Endothelial cell (in vitro differentiated cells): ENCODE data around the gene MOV10L1. TPM values are rescaled to one million over a fixed set of nuclear protein-coding genes. Genes with fewer than 3 reads are reported as not detected.

Experiments used
- DNase-seq: peaks from one replicate; pipeline ENCODE4 v3.0.0; 2021; ENCODE audit warnings: low spot score
- H3K27ac Mint-ChIP-seq: one replicate; pipeline ENCODE4 v1.8.0; 2021; ENCODE audit warnings: mixed read lengths, inconsistent platforms; ENCODE audit not compliant: unreplicated experiment
- H3K27me3 Mint-ChIP-seq: one replicate; pipeline ENCODE4 v1.8.0; 2021; ENCODE audit warnings: mild to moderate bottlenecking, moderate library complexity, mixed read lengths, inconsistent platforms; ENCODE audit not compliant: unreplicated experiment
- H3K36me3 Mint-ChIP-seq: one replicate; pipeline ENCODE4 v1.8.0; 2021; ENCODE audit warnings: mild to moderate bottlenecking, low read depth, mixed read lengths, inconsistent platforms; ENCODE audit not compliant: unreplicated experiment
- H3K4me1 Mint-ChIP-seq: one replicate; pipeline ENCODE4 v1.8.0; 2021; ENCODE audit warnings: mild to moderate bottlenecking, mixed read lengths, inconsistent platforms; ENCODE audit not compliant: unreplicated experiment
- H3K4me3 Mint-ChIP-seq: one replicate; pipeline ENCODE4 v1.8.0; 2021; ENCODE audit warnings: mild to moderate bottlenecking, mixed read lengths, inconsistent platforms; ENCODE audit not compliant: unreplicated experiment
- H3K9me3 Mint-ChIP-seq: one replicate; pipeline ENCODE4 v1.8.0; 2021; ENCODE audit warnings: mixed read lengths, inconsistent platforms; ENCODE audit not compliant: unreplicated experiment
- total RNA-seq: library from RNA; stranded (reverse); fragmentation: NEBNext Ultra II Directional; extraction: Animal tissue kit (Norgen Biotek cat#: 25700); gene quantifications from one replicate; pipeline ENCODE4 v1.2.1, GENCODE V29; 2021; ENCODE audit not compliant: unreplicated experiment
- TF ChIP-seq, protein P1 (sequence below): fragments of 200-600 bp; sonication (generic); IDR thresholded peaks from one replicate; pipeline ENCODE4 v1.5.0; 2021; ENCODE audit warnings: antibody characterized with exemption; ENCODE audit not compliant: unreplicated experiment

MOV10L1 gene
- total RNA-seq, 1 donor from 2014 or later, result not detected

DNA sequence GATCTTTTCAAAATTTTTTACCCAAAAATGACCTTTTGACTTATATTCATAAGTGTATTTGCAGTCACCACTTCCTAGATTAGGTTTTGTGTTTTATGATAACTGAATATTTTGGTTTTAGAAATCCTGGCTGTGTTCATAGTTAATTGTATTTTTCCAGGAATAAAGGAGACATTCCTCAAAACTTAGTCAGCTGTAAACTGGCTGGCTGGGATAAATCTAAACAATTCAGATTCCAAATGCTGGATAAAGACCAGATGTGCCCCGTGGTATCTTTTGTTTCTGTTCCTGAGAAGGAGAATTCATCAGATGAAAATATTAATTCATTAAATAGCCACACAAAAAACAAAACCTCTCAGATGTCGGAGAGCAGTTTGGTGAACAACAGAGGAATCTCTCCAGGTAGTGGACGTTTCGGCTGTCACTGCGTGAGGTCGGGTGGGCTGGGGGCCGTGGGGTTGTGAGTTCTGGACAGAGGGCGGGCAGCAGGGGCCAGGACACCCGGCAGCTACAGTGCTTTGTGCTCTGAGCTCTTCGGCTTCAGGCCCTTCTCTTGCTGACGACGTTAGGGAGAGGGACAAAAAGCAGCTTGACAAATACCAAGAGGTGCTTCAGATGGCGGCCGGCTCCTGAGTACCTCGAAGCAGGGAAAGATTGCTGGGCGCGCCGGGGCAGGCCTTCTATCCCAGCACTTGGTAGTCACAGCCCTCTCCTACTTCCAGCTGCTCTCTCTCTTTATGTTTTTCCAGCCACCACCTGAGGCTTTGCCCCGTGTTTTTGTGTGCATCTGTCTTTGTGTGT, 24.6 kb downstream of the MOV10L1 start:
- Mint-ChIP-seq H3K4me1 (peaks cover 24% of the 10 kb centered on the region), H3K27me3 (peaks cover 3% of the 10 kb centered on the region), H3K4me3 (no peak overlapping the region), H3K9me3 (no peaks in the 10 kb centered on the region), H3K27ac (no peak overlapping the region), H3K36me3 (no peaks in the 10 kb centered on the region)
- DNase-seq, result no peak
- TF ChIP-seq, protein P1, sequence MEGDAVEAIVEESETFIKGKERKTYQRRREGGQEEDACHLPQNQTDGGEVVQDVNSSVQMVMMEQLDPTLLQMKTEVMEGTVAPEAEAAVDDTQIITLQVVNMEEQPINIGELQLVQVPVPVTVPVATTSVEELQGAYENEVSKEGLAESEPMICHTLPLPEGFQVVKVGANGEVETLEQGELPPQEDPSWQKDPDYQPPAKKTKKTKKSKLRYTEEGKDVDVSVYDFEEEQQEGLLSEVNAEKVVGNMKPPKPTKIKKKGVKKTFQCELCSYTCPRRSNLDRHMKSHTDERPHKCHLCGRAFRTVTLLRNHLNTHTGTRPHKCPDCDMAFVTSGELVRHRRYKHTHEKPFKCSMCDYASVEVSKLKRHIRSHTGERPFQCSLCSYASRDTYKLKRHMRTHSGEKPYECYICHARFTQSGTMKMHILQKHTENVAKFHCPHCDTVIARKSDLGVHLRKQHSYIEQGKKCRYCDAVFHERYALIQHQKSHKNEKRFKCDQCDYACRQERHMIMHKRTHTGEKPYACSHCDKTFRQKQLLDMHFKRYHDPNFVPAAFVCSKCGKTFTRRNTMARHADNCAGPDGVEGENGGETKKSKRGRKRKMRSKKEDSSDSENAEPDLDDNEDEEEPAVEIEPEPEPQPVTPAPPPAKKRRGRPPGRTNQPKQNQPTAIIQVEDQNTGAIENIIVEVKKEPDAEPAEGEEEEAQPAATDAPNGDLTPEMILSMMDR, result no peak

GRCh38 chr22:50115693-50116092, 25.9 kb downstream of the MOV10L1 start:
- TF ChIP-seq, protein P1, result no peak
- peaks cover 3% of the 10 kb centered on the region for H3K27me3 Mint-ChIP-seq
- no peak overlapping the region for H3K4me3 Mint-ChIP-seq
- H3K27ac Mint-ChIP-seq, result no peak overlapping the region
- H3K9me3 Mint-ChIP-seq, result no peaks in the 10 kb centered on the region
- DNase-seq, result no peak
- H3K36me3 Mint-ChIP-seq, result no peaks in the 10 kb centered on the region
- H3K4me1 Mint-ChIP-seq, result peaks cover 35% of the 10 kb centered on the region

DNA sequence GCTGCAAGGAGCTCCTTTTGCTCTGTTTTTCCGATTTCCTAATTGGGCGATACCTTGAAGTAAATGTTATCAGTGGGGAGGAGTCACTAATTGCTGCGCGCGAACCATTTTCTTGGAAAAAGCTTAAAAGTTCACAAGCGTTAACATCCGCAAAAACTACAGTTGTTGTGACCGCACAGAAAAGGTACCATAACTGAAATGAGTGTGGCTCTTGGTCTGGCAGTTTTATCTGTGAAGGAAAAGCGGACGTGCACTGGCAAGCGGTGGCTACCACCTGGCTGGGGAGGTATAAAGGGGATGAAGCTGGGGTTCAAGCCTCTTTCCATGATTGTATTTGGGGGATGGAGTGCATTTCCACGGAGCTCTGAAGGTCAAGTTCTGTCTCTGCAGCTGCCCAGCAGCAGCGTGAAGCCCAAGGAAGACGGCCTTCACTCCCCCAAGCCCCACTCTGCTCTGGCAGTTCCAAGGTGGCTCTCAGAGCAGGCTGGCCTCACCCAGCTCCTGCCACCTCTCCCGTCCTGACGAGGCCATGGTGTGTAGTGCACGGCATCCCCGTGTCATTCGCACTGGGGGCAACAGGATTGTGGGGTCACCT, 27.5 kb downstream of the MOV10L1 start:
- H3K4me3 Mint-ChIP-seq, result no peak overlapping the region
- H3K27me3 Mint-ChIP-seq, result no peaks in the 10 kb centered on the region
- TF ChIP-seq, protein P1, result no peak
- no peak for DNase-seq
- no peaks in the 10 kb centered on the region for H3K36me3 Mint-ChIP-seq
- peaks cover 29% of the 10 kb centered on the region for H3K4me1 Mint-ChIP-seq
- H3K27ac Mint-ChIP-seq, result no peak overlapping the region
- H3K9me3 Mint-ChIP-seq, result no peaks in the 10 kb centered on the region

- Mint-ChIP-seq H3K36me3 (no peaks in the 10 kb centered on the region), H3K4me1 (peaks cover 22% of the 10 kb centered on the region), H3K27me3 (no peaks in the 10 kb centered on the region), H3K4me3 (no peak overlapping the region), H3K9me3 (no peaks in the 10 kb centered on the region), H3K27ac (no peak overlapping the region)
- TF ChIP-seq, protein P1, result no peak
- DNase-seq, result no peak
These were observed 28.3 kb downstream of the MOV10L1 start for GRCh38 chr22:50118129-50118528.

- Mint-ChIP-seq H3K4me1 (peaks cover 22% of the 10 kb centered on the region), H3K9me3 (no peaks in the 10 kb centered on the region), H3K27me3 (no peaks in the 10 kb centered on the region), H3K36me3 (no peaks in the 10 kb centered on the region), H3K4me3 (no peak overlapping the region), H3K27ac (no peak overlapping the region)
- TF ChIP-seq, protein P1, result no peak
- DNase-seq, result no peak
These were observed 28.9 kb downstream of the MOV10L1 start for GRCh38 chr22:50118557-50119168.
